Osteocyte (in vitro differentiated cells): ENCODE data around the gene S100A7. TPM values are rescaled to one million over a fixed set of nuclear protein-coding genes. Genes with fewer than 3 reads are reported as not detected.
A peak's percentile ranks its signal among the peaks of the same experiment; 100 is the strongest.

Experiments
- DNase-seq: peaks from one replicate; pipeline ENCODE4 v3.0.0; 2021; ENCODE audit warnings: mixed read lengths; ENCODE audit not compliant: unreplicated experiment; ENCODE audit errors: extremely low spot score
- H3K27ac Mint-ChIP-seq: one replicate; pipeline ENCODE4 v1.8.0; 2021; ENCODE audit warnings: mild to moderate bottlenecking, mixed read lengths; ENCODE audit not compliant: unreplicated experiment
- H3K27me3 Mint-ChIP-seq: one replicate; pipeline ENCODE4 v1.8.0; 2021; ENCODE audit warnings: mixed read lengths; ENCODE audit not compliant: unreplicated experiment
- H3K36me3 Mint-ChIP-seq: one replicate; pipeline ENCODE4 v1.8.0; 2021; ENCODE audit warnings: mixed read lengths; ENCODE audit not compliant: unreplicated experiment
- H3K4me1 Mint-ChIP-seq: one replicate; pipeline ENCODE4 v1.8.0; 2021; ENCODE audit warnings: mixed read lengths; ENCODE audit not compliant: unreplicated experiment
- H3K4me3 Mint-ChIP-seq: one replicate; pipeline ENCODE4 v1.8.0; 2021; ENCODE audit warnings: mild to moderate bottlenecking, moderate library complexity, mixed read lengths; ENCODE audit not compliant: unreplicated experiment
- H3K9me3 Mint-ChIP-seq: one replicate; pipeline ENCODE4 v1.8.0; 2021; ENCODE audit warnings: mixed read lengths; ENCODE audit not compliant: unreplicated experiment
- total RNA-seq: library from RNA; stranded (reverse); gene quantifications from 2 replicates; pipeline ENCODE4 v1.2.1, GENCODE V29; 2021
- TF ChIP-seq, protein P1 (sequence below): fragments of 200-600 bp; sonication (generic); IDR thresholded peaks from 2 replicates; pipeline ENCODE4 v1.5.0; 2021; ENCODE audit warnings: antibody characterized with exemption, mild to moderate bottlenecking, moderate library complexity

Gene S100A7
- total RNA-seq, 1 donor from 2014 or later: not detected

DNA sequence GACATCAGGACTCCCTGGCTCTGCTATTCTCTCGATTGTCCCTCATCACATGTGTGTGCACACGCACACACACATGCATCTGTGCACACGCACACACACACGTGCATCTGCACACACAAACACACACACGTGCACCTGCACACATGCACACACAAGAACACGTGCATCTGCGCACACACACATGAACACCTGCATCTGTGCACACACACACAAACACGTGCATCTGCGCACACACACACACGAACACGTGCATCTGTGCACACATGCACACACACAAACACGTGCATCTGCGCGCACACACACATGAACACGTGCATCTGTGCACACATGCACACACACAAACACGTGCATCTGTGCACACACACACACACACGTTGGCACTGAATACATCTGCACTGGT lies 29.4 kb downstream of the S100A7 start:
- Mint-ChIP-seq H3K4me3 (no peak overlapping the region), H3K27me3 (no peaks in the 10 kb centered on the region), H3K9me3 (no peaks in the 10 kb centered on the region), H3K36me3 (no peaks in the 10 kb centered on the region), H3K27ac (no peak overlapping the region), H3K4me1 (no peaks in the 10 kb centered on the region)
- DNase-seq: no peak
- TF ChIP-seq, protein P1, sequence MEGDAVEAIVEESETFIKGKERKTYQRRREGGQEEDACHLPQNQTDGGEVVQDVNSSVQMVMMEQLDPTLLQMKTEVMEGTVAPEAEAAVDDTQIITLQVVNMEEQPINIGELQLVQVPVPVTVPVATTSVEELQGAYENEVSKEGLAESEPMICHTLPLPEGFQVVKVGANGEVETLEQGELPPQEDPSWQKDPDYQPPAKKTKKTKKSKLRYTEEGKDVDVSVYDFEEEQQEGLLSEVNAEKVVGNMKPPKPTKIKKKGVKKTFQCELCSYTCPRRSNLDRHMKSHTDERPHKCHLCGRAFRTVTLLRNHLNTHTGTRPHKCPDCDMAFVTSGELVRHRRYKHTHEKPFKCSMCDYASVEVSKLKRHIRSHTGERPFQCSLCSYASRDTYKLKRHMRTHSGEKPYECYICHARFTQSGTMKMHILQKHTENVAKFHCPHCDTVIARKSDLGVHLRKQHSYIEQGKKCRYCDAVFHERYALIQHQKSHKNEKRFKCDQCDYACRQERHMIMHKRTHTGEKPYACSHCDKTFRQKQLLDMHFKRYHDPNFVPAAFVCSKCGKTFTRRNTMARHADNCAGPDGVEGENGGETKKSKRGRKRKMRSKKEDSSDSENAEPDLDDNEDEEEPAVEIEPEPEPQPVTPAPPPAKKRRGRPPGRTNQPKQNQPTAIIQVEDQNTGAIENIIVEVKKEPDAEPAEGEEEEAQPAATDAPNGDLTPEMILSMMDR: no peak

DNA sequence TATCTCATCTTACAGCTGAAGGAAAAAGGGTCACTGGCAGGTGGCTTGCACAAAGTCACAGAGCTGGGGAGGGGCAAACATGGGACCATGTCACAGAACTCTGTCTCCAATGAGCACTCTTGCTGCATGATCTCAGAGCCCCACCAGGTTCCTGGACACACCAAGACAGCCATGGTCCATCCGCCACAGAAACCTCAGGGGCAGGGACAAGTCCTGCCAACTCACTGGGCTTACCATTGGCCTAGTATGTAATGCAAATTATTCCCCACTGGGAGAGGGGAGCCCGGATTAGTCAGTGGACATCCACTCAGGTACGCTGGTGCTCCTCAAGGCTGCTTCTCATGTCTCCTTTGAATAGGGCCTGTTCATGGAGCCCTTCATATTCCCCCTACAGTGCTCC lies 29.9 kb downstream of the S100A7 start:
- Mint-ChIP-seq H3K4me1 (no peaks in the 10 kb centered on the region), H3K4me3 (no peak overlapping the region), H3K27ac (no peak overlapping the region), H3K36me3 (no peaks in the 10 kb centered on the region), H3K27me3 (no peaks in the 10 kb centered on the region), H3K9me3 (no peaks in the 10 kb centered on the region)
- TF ChIP-seq, protein P1: no peak
- DNase-seq: no peak

DNA sequence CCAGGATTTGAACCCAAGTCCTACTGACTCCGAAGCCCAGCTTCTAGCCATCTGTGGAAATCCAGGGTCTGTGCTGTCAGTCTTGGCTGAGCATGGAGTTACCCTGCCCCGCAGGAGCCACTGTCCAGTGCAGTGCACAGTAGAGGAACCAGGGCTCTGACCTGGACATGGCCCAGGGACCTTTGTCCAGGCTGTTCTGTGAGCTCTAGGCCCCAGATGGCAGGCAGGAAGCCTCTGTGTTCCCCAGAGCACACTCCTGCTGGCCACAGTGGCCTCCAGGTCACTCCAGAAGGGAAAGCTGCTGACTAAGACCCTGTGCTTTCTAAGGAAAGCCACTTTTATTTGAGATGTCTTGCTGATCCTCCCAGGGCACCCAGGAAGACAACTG lies 30.3 kb downstream of the S100A7 start:
- H3K36me3 Mint-ChIP-seq: no peaks in the 10 kb centered on the region
- DNase-seq: no peak
- no peaks in the 10 kb centered on the region for H3K4me1 Mint-ChIP-seq
- no peaks in the 10 kb centered on the region for H3K27me3 Mint-ChIP-seq
- TF ChIP-seq, protein P1: no peak
- no peak overlapping the region for H3K4me3 Mint-ChIP-seq
- no peaks in the 10 kb centered on the region for H3K9me3 Mint-ChIP-seq
- H3K27ac Mint-ChIP-seq: no peak overlapping the region

DNA sequence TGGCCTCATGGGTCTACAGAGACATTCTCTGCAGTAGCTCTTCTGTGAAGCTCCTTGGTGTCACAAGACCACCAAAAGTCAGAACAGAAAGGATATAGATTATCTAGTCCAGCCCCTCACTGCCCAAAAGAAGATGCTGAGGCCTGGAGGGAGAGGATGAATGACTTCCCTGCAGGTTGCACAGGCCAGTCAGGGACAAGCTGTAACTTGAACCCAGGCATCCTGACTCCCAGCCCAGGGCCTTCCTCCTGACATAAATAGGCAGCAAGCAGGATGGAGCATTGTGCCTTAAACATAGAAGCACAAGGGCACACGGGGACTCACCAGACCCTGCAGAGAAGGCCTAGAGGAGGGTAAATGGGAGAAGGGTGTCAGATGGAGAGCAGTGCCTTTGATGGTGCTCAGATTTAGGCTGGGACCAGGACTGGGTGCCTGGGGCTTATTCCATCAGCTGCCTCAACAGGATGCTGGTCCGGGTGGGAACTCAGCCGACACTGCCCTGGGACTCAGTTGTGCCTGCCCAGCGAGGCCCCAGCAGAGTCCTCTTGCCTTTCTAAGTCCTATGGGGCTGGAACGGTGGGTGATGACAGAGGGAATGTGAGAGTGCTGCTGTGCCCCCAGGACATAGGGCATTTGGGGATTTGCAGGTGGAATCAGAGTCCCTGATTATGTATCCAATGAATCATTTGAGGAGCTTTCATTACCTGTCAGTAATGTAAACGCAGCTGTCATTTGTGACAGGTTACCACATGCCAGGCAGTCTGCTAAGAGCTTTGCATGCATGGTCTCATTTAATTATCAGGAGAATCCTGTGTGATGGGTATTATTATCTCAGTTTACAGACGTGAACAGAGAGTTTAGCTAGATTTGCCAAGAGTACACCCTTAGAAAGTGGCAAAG lies 30.9 kb downstream of the S100A7 start:
- peak; percentile 77 for DNase-seq
- no peaks in the 10 kb centered on the region for H3K27me3 Mint-ChIP-seq
- no peaks in the 10 kb centered on the region for H3K4me1 Mint-ChIP-seq

DNA sequence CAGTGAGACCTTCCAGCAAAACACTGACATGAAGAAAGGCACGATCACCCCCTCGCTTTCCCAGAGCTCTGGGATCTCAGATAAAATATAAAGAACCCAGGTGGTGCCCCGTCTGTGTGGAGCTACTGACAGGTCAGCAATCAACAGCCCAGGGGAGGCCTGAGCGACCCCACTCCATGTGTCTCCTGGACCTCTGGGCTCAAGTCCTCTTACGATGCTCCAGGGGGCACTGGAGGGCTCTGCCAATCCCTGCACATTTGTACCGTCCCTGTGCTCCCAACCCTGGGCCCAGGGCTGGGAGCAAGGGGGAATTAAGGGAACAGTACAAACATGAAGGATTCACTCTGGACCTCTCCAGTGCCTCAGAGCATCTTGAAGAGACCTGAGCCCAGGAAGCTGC lies 31.7 kb downstream of the S100A7 start:
- Mint-ChIP-seq H3K27ac (no peak overlapping the region), H3K4me3 (no peak overlapping the region), H3K4me1 (no peaks in the 10 kb centered on the region), H3K9me3 (no peaks in the 10 kb centered on the region), H3K36me3 (no peaks in the 10 kb centered on the region), H3K27me3 (no peaks in the 10 kb centered on the region)
- no peak for DNase-seq
- TF ChIP-seq, protein P1: no peak

More for the DNA sequence above, 30.9 kb downstream of the S100A7 start:
- Mint-ChIP-seq H3K27ac (no peak overlapping the region), H3K9me3 (no peaks in the 10 kb centered on the region), H3K4me3 (no peak overlapping the region), H3K36me3 (no peaks in the 10 kb centered on the region)
- TF ChIP-seq, protein P1: no peak
